ENCODE results near the gene RCC2.
"Not testable (repeated sequence)": the region's sequence is repeated elsewhere in the genome, so short reads cannot be mapped to it uniquely, and the experiment has no call there.

RCC2 gene

GRCh38 chr1:17419626-17420328, 19.7 kb downstream of the RCC2 start:
- DNase-seq (ENCODE audit: low read depth): no peak

- DNase-seq (ENCODE audit: low read depth): no peak
These were observed 23.1 kb downstream of the RCC2 start for GRCh38 chr1:17416389-17416788.

GRCh38 chr1:17414022-17414421, 25.5 kb downstream of the RCC2 start:
- no peak for DNase-seq (ENCODE audit: low read depth)

- no peak for DNase-seq (ENCODE audit: low read depth)
These were observed 27.2 kb downstream of the RCC2 start for GRCh38 chr1:17412093-17412870.

GRCh38 chr1:17409391-17409811, 30.1 kb downstream of the RCC2 start:
- DNase-seq (ENCODE audit: low read depth): no peak

GRCh38 chr1:17407786-17408514, 31.5 kb downstream of the RCC2 start:
- not testable (repeated sequence) for DNase-seq (ENCODE audit: low read depth)

- not testable (repeated sequence) for DNase-seq (ENCODE audit: low read depth)
These were observed 32.6 kb downstream of the RCC2 start for GRCh38 chr1:17406760-17407475.

GRCh38 chr1:17405898-17406759, 33.3 kb downstream of the RCC2 start:
- peak; percentile 24 for DNase-seq (ENCODE audit: low read depth)

- DNase-seq (ENCODE audit: low read depth): no peak
These were observed 34.7 kb downstream of the RCC2 start for GRCh38 chr1:17404820-17405219.

- DNase-seq (ENCODE audit: low read depth): no peak
These were observed 35.3 kb downstream of the RCC2 start for GRCh38 chr1:17404034-17404684.

GRCh38 chr1:17403081-17403480, 36.4 kb downstream of the RCC2 start:
- DNase-seq (ENCODE audit: low read depth): no peak

GRCh38 chr1:17401841-17402240, 37.6 kb downstream of the RCC2 start:
- DNase-seq (ENCODE audit: low read depth): no peak

- no peak for DNase-seq (ENCODE audit: low read depth)
These were observed 38.6 kb downstream of the RCC2 start for GRCh38 chr1:17400725-17401341.

- DNase-seq (ENCODE audit: low read depth): no peak
These were observed 41.4 kb downstream of the RCC2 start for GRCh38 chr1:17397910-17398695.

GRCh38 chr1:17393230-17393629, 46.2 kb downstream of the RCC2 start:
- DNase-seq (ENCODE audit: low read depth): no peak

- no peak for DNase-seq (ENCODE audit: low read depth)
These were observed 47.2 kb downstream of the RCC2 start for GRCh38 chr1:17392199-17392740.

GRCh38 chr1:17381161-17381560, 58.3 kb downstream of the RCC2 start:
- DNase-seq (ENCODE audit: low read depth): no peak

- DNase-seq (ENCODE audit: low read depth): no peak
These were observed 62.0 kb downstream of the RCC2 start for GRCh38 chr1:17377325-17377953.

- DNase-seq (ENCODE audit: low read depth): no peak
These were observed 63.8 kb downstream of the RCC2 start for GRCh38 chr1:17375651-17376050.

Measured in HS-27A (cell line).